ENCODE results near the gene TNFSF13.

TNFSF13 gene

GRCh38 chr17:7558544-7559319 lies at the start of gene TNFSF13:
Gene TNFSF13 (plus strand): TSS chr17:7558750. CDS start chr17:7559040, 290 bp downstream.
- DNase-seq, result no peak

- DNase-seq, result no peak
Measured at GRCh38 chr17:7508846-7509245, 49.7 kb upstream of the TNFSF13 start.

- DNase-seq, result no peak
Measured at GRCh38 chr17:7509937-7510336, 48.6 kb upstream of the TNFSF13 start.

- no peak for DNase-seq
Measured at GRCh38 chr17:7511108-7511507, 47.4 kb upstream of the TNFSF13 start.

- no peak for DNase-seq
Measured at GRCh38 chr17:7512105-7512504, 46.4 kb upstream of the TNFSF13 start.

GRCh38 chr17:7512824-7513540 lies 45.6 kb upstream of the TNFSF13 start:
- DNase-seq, result no peak

GRCh38 chr17:7513850-7514419 lies 44.6 kb upstream of the TNFSF13 start:
- DNase-seq, result no peak

- DNase-seq, result no peak
Measured at GRCh38 chr17:7515911-7516610, 42.5 kb upstream of the TNFSF13 start.

- no peak for DNase-seq
Measured at GRCh38 chr17:7523033-7523432, 35.5 kb upstream of the TNFSF13 start.

- DNase-seq, result no peak
Measured at GRCh38 chr17:7528842-7529241, 29.7 kb upstream of the TNFSF13 start.

GRCh38 chr17:7530023-7530900 lies 28.3 kb upstream of the TNFSF13 start:
- DNase-seq, result no peak

GRCh38 chr17:7538050-7538449 lies 20.5 kb upstream of the TNFSF13 start:
- DNase-seq, result no peak

- DNase-seq, result no peak
Measured at GRCh38 chr17:7538891-7539545, 19.5 kb upstream of the TNFSF13 start.

- DNase-seq, result no peak
Measured at GRCh38 chr17:7541074-7541621, 17.4 kb upstream of the TNFSF13 start.

- no peak for DNase-seq
Measured at GRCh38 chr17:7544911-7545310, 13.6 kb upstream of the TNFSF13 start.

GRCh38 chr17:7548585-7549400 lies 9.8 kb upstream of the TNFSF13 start, which contains the start of gene TNFSF12:
Gene TNFSF12 (plus strand): TSS chr17:7549058. CDS start chr17:7549154, 96 bp downstream.
- peak; percentile 80 for DNase-seq

GRCh38 chr17:7549401-7550055 lies 9.0 kb upstream of the TNFSF13 start:
- DNase-seq, result no peak

GRCh38 chr17:7550344-7550743 lies 8.2 kb upstream of the TNFSF13 start:
- no peak for DNase-seq

- no peak for DNase-seq
Measured at GRCh38 chr17:7551396-7551795, 7.2 kb upstream of the TNFSF13 start.

GRCh38 chr17:7552621-7553051 lies 5.9 kb upstream of the TNFSF13 start:
- DNase-seq, result no peak
